HepG2 (cell line): ENCODE measurements around the gene PPP1R18. TPM values are rescaled to one million over a fixed set of nuclear protein-coding genes. Genes with fewer than 3 reads are reported as not detected.

Experiments used
- DZIP1 ChIP-seq: sonication (generic); formaldehyde crosslinking; IDR thresholded peaks from 2 replicates; pipeline ENCODE4 v1.5.0; 2020; ENCODE audit warnings: mild to moderate bottlenecking, missing genetic modification reagents
- JDP2 ChIP-seq: sonication (generic); formaldehyde crosslinking; IDR thresholded peaks from 2 replicates; pipeline ENCODE4 v1.8.1; 2022; ENCODE audit warnings: missing genetic modification reagents, borderline replicate concordance
- MIXL1 ChIP-seq: IDR thresholded peaks from 2 replicates; pipeline ENCODE4 v1.6.1; 2016
- NR2F1 ChIP-seq, 2 experiments: fragments of 450-650 bp in 1 of 2; formaldehyde crosslinking in 1 of 2; IDR thresholded peaks; 2 replicates each; pipeline versions ENCODE4 v1.5.0 to v1.6.1; 2016 to 2020; ENCODE audit warnings: mild to moderate bottlenecking in 1 of 2, missing compliant biosample characterization in 1 of 2, missing genetic modification reagents in 1 of 2, moderate library complexity in 1 of 2
- PAWR ChIP-seq: sonication (generic); formaldehyde crosslinking; IDR thresholded peaks from 2 replicates; pipeline ENCODE4 v1.4.0; 2020; ENCODE audit warnings: missing genetic modification reagents, mild to moderate bottlenecking, borderline replicate concordance
- PAXIP1 ChIP-seq: sonication (generic); formaldehyde crosslinking; conservative IDR thresholded peaks from 2 replicates; pipeline ENCODE4 v1.4.0; 2020; ENCODE audit warnings: mild to moderate bottlenecking, missing genetic modification reagents, moderate library complexity
- PTBP1 ChIP-seq: fragments of 200-400 bp; formaldehyde crosslinking; IDR thresholded peaks from 2 replicates; pipeline ENCODE4 v1.6.1; 2018; ENCODE audit warnings: low read length, low read depth; ENCODE audit not compliant: poor library complexity, severe bottlenecking
- SYNCRIP ChIP-seq: fragments of 200-400 bp; formaldehyde crosslinking; IDR thresholded peaks from 2 replicates; pipeline ENCODE4 v1.6.1; 2018; ENCODE audit warnings: mild to moderate bottlenecking, low read depth, low read length; ENCODE audit not compliant: insufficient read depth
- ZBTB26 ChIP-seq: IDR thresholded peaks from 2 replicates; pipeline ENCODE4 v1.6.1; 2016; ENCODE audit warnings: missing compliant biosample characterization, missing genetic modification reagents, borderline replicate concordance
- ZBTB7B ChIP-seq: sonication (generic); formaldehyde crosslinking; IDR thresholded peaks from 2 replicates; pipeline ENCODE4 v1.4.0; 2020; ENCODE audit warnings: missing genetic modification reagents
- ZKSCAN5 ChIP-seq: sonication (generic); formaldehyde crosslinking; IDR thresholded peaks from 2 replicates; pipeline ENCODE4 v1.5.1; 2020; ENCODE audit warnings: mild to moderate bottlenecking, missing genetic modification reagents
- ZNF550 ChIP-seq: sonication (generic); formaldehyde crosslinking; IDR thresholded peaks from 2 replicates; pipeline ENCODE4 v1.4.0; 2020; ENCODE audit warnings: mild to moderate bottlenecking, missing genetic modification reagents, borderline replicate concordance
- ZNF629 ChIP-seq: sonication (generic); formaldehyde crosslinking; conservative IDR thresholded peaks from 2 replicates; pipeline ENCODE4 v1.5.0; 2020; ENCODE audit warnings: missing genetic modification reagents
- ZNF646 ChIP-seq: sonication (generic); formaldehyde crosslinking; IDR thresholded peaks from 2 replicates; pipeline ENCODE4 v1.9.0; 2021; ENCODE audit warnings: mild to moderate bottlenecking, missing genetic modification reagents
- polyA plus RNA-seq, 8 experiments: library from polyadenylated mRNA; depleted of rRNA in 3 of 8; stranded (reverse) in 7 of 8; unstranded in 1 of 8; fragments of >200 nt; fragmentation: Illumina TruSeq in 4 of 8; extraction: Trizol in 4 of 8; gene quantifications; 2 replicates each; pipeline versions ENCODE4 v1.2.1 to v1.2.3, GENCODE V29; 2011 to 2016; ENCODE audit warnings: low read depth in 4 of 8, missing spikeins in 1 of 8, mixed read lengths in 1 of 8; ENCODE audit not compliant: insufficient read depth in 1 of 8
- total RNA-seq, 5 experiments: library from RNA; depleted of rRNA; stranded (reverse); fragments of >200 nt; fragmentation: Illumina TruSeq; extraction: Trizol; gene quantifications; 2 replicates each; pipeline ENCODE4 v1.2.3, GENCODE V29; 2016; ENCODE audit warnings: low read depth in 1 of 5

The PPP1R18 gene
- total and polyA plus RNA-seq, 2 of the 13 experiments (the other 11 are each of a cell fraction or from before 2014, with no cell fraction given), result 4.9 to 9.2 TPM

GRCh38 chr6:30672445-30673253, 13.8 kb downstream of the PPP1R18 start, which contains the start of gene DHX16 (continued):
- TF ChIP-seq ZNF646 (CRISPR knock-in tag) (no peak), PAXIP1 (CRISPR knock-in tag) (peak; percentile 39), JDP2 (CRISPR knock-in tag) (no peak), DZIP1 (CRISPR knock-in tag) (peak; percentile 96; the same call in 1 of the 2 replicates), ZBTB26 (CRISPR knock-in tag) (peak; percentile 49), ZKSCAN5 (no peak), NR2F1 (CRISPR knock-in tag; IDR thresholded peaks at IDR 0.05) (no peak), ZNF629 (no peak; the same call in 1 of the 2 replicates), SYNCRIP (no peak), PTBP1 (peak; percentile 65), PAWR (CRISPR knock-in tag) (no peak), MIXL1 (CRISPR knock-in tag) (peak; percentile 95), ZBTB7B (CRISPR knock-in tag) (peak; percentile 23; the same call in 1 of the 2 replicates), ZNF550 (CRISPR knock-in tag) (0 out of 2 replicates have a peak, but pooled peaks have one; percentile 57)
